Neural cell (in vitro differentiated cells): ENCODE data around the gene KIF13A.
"Not testable (repeated sequence)": the region's sequence is repeated elsewhere in the genome, so short reads cannot be mapped to it uniquely, and the experiment has no call there.

ENCODE experiments used
- EP300 ChIP-seq: fragments of 450-650 bp; conservative IDR thresholded peaks from 2 replicates; pipeline ENCODE4 v1.6.1; 2014; ENCODE audit warnings: antibody characterized with exemption, mild to moderate bottlenecking, moderate library complexity; ENCODE audit not compliant: poor library complexity, severe bottlenecking
- POLR2AphosphoS5 ChIP-seq: IDR thresholded peaks from 2 replicates; pipeline ENCODE4 v1.6.1; 2012
- SMC3 ChIP-seq: fragments of 450-650 bp; conservative IDR thresholded peaks from 2 replicates; pipeline ENCODE4 v1.6.1; 2014; ENCODE audit warnings: antibody characterized with exemption, mild to moderate bottlenecking, moderate library complexity; ENCODE audit not compliant: poor library complexity
- TAF1 ChIP-seq: IDR thresholded peaks from 2 replicates; pipeline ENCODE4 v1.6.1; 2012; ENCODE audit warnings: low read depth
- TF ChIP-seq, protein P1 (sequence below): fragments of 450-650 bp; IDR thresholded peaks from 2 replicates; pipeline ENCODE4 v1.5.1; 2014; ENCODE audit warnings: antibody characterized with exemption, mild to moderate bottlenecking, moderate library complexity; ENCODE audit not compliant: poor library complexity, severe bottlenecking
- TF ChIP-seq, protein P2 (sequence below): IDR thresholded peaks from 2 replicates; pipeline ENCODE4 v1.6.1; 2012; ENCODE audit warnings: borderline replicate concordance

- TF ChIP-seq, protein P1, sequence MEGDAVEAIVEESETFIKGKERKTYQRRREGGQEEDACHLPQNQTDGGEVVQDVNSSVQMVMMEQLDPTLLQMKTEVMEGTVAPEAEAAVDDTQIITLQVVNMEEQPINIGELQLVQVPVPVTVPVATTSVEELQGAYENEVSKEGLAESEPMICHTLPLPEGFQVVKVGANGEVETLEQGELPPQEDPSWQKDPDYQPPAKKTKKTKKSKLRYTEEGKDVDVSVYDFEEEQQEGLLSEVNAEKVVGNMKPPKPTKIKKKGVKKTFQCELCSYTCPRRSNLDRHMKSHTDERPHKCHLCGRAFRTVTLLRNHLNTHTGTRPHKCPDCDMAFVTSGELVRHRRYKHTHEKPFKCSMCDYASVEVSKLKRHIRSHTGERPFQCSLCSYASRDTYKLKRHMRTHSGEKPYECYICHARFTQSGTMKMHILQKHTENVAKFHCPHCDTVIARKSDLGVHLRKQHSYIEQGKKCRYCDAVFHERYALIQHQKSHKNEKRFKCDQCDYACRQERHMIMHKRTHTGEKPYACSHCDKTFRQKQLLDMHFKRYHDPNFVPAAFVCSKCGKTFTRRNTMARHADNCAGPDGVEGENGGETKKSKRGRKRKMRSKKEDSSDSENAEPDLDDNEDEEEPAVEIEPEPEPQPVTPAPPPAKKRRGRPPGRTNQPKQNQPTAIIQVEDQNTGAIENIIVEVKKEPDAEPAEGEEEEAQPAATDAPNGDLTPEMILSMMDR: not testable (repeated sequence)
- TF ChIP-seq, protein P2, sequence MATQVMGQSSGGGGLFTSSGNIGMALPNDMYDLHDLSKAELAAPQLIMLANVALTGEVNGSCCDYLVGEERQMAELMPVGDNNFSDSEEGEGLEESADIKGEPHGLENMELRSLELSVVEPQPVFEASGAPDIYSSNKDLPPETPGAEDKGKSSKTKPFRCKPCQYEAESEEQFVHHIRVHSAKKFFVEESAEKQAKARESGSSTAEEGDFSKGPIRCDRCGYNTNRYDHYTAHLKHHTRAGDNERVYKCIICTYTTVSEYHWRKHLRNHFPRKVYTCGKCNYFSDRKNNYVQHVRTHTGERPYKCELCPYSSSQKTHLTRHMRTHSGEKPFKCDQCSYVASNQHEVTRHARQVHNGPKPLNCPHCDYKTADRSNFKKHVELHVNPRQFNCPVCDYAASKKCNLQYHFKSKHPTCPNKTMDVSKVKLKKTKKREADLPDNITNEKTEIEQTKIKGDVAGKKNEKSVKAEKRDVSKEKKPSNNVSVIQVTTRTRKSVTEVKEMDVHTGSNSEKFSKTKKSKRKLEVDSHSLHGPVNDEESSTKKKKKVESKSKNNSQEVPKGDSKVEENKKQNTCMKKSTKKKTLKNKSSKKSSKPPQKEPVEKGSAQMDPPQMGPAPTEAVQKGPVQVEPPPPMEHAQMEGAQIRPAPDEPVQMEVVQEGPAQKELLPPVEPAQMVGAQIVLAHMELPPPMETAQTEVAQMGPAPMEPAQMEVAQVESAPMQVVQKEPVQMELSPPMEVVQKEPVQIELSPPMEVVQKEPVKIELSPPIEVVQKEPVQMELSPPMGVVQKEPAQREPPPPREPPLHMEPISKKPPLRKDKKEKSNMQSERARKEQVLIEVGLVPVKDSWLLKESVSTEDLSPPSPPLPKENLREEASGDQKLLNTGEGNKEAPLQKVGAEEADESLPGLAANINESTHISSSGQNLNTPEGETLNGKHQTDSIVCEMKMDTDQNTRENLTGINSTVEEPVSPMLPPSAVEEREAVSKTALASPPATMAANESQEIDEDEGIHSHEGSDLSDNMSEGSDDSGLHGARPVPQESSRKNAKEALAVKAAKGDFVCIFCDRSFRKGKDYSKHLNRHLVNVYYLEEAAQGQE: not testable (repeated sequence)
- TF ChIP-seq POLR2AphosphoS5, SMC3, EP300, TAF1: not testable (repeated sequence)
These were observed 23.1 kb upstream of the KIF13A start for GRCh38 chr6:18010540-18010939.
